GM12801 (cell line): ENCODE data around the gene REXO2.

Experiments used
- TF ChIP-seq, protein P1 (sequence below): IDR thresholded peaks from one replicate; pipeline ENCODE4 v1.5.1; 2011; ENCODE audit warnings: control low read depth; ENCODE audit not compliant: insufficient read length; ENCODE audit errors: extremely low read depth

Gene REXO2

GRCh38 chr11:114399490-114400215 lies 39.6 kb upstream of the REXO2 start:
- TF ChIP-seq, protein P1, sequence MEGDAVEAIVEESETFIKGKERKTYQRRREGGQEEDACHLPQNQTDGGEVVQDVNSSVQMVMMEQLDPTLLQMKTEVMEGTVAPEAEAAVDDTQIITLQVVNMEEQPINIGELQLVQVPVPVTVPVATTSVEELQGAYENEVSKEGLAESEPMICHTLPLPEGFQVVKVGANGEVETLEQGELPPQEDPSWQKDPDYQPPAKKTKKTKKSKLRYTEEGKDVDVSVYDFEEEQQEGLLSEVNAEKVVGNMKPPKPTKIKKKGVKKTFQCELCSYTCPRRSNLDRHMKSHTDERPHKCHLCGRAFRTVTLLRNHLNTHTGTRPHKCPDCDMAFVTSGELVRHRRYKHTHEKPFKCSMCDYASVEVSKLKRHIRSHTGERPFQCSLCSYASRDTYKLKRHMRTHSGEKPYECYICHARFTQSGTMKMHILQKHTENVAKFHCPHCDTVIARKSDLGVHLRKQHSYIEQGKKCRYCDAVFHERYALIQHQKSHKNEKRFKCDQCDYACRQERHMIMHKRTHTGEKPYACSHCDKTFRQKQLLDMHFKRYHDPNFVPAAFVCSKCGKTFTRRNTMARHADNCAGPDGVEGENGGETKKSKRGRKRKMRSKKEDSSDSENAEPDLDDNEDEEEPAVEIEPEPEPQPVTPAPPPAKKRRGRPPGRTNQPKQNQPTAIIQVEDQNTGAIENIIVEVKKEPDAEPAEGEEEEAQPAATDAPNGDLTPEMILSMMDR: no peak

GRCh38 chr11:114400216-114400914 lies 38.9 kb upstream of the REXO2 start, which contains the start of the genes C11orf71 and RBM7:
Gene C11orf71, minus strand, starts transcription at chr11:114400511. Its CDS starts 180 bp downstream, at chr11:114400331.
Gene RBM7, plus strand, starts transcription at chr11:114400666. Its CDS starts 6 bp downstream, at chr11:114400672.
- TF ChIP-seq, protein P1: no peak

- TF ChIP-seq, protein P1: no peak
These were observed 38.4 kb upstream of the REXO2 start for GRCh38 chr11:114400915-114401223.

DNA sequence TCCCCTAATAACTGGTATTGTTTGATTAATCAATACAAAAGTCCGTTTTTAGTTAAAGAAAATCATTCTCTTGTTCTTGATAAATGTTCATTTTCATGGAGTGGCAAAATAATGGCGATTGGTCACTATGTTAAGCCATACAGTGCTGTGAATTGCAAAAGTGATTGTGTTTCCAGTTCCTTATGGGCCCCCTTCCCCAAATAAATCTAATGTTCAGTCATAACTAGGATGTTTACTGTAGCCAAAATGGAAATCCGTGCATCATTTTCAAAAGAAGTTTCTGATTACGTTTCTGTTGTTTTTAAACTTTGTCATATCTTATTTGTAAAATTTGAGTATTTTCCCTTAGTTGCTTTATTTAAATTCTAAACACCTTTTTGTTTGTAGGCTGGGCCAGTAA lies 38.0 kb upstream of the REXO2 start:
- TF ChIP-seq, protein P1: no peak

DNA sequence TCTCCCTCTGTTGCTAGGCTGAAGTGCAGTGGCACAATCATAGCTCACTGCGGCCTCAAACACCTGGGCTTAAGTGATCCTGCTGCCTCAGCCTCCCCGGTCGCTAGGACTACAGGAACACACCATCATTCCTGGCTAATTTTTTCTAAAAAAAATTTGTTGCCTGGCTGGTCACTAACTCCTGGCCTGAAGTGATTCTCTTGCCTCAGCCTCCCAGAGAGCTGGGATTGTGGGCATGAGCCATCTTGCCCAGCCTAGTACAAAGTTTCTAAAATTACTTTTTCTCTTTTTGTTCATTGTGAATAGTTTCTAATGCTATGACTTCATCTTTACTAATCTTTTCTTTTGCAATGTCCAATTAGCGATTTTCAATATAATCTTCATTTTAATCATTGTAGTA lies 26.3 kb upstream of the REXO2 start:
- TF ChIP-seq, protein P1: no peak

DNA sequence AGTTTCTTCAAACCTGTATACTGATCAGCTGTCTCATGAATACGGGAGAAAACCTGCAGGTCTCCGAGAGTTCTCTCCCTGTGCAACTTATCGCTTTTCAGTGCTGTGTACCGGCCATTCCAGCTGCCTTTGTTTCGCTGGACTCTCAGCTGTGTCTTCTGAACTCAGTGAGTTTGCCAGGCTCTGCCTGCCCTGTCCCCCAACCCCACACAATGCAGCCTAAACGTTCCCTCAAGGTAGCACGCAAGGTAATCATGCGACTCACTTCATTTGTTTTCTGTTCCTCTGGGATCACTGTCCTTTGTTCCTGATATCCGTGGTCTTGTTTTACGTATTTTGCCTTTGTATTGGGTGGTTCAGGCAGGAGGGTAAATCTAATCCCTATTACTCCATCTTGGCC lies 25.3 kb upstream of the REXO2 start:
- TF ChIP-seq, protein P1: no peak

- TF ChIP-seq, protein P1: no peak
These were observed 22.8 kb upstream of the REXO2 start for GRCh38 chr11:114416441-114416961.
